Measurements from ENCODE around the gene OPALIN.
"Not testable (repeated sequence)": the region's sequence is repeated elsewhere in the genome, so short reads cannot be mapped to it uniquely, and the experiment has no call there.

Gene OPALIN

DNA sequence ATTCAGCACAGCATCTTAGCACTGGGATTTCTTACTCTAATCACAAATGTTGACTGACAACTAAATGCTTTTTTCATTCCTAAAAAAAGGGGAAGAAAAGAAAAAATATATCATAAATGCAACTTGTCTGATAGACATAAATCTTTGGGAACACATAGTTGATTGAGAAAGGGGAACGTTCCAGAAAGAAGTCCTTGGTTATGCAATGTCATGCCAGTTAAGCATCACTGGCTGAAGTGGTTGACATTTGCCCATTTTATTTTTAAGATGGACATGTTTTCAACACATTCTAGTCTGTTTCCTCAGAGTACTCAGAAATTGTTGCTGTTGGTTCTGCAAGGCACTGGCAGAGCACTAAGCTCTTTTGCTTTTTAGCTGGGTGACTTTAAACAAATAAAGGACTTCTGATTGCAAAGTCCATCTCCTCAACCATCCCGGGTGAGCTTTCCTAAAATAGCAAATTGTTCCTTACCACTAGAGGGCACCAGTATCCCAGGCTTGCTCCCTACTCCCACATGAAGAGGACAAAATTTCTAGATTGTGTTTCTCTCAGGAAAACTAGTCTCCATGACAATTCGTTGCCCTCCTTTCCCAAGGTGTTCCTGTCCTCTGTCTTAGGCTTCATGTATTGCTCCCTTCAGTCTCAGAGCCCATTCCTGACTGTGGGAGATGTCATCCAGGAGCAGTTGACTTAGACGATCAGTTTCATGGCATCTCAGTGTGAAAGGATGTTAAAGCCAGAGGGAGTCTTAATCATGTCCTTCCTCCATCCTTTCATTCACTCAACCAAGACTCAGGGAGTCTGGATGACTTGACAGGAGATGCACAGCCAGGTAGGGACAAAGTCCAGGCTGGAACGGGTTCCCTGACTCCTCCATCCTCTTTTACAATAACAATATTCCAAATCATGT is 23.9 kb downstream of the OPALIN start:
- FAIRE-seq, result peak; percentile 87

- FAIRE-seq, result no peak
Measured at GRCh38 chr10:96333101-96333500, 25.7 kb downstream of the OPALIN start.

DNA sequence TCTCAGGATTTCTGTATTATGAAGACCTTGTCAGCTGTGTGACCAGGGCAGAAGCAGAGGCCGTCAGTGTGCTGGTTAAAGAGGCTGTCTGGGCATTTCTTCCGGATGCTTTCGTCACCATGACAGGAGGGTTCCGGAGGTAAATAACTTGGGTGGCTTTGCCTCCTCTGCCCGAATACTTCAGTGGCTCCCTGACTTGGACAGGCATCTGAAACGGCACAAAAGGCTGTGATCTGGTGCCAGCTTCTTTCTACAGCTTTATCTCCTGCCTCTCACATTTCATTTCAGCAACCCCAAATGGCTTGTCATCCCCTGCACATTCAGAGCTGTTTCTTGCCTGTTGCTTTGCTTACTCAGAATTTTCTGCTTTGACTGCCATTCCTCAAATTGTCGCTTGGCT is 31.3 kb downstream of the OPALIN start:
- no peak for FAIRE-seq

DNA sequence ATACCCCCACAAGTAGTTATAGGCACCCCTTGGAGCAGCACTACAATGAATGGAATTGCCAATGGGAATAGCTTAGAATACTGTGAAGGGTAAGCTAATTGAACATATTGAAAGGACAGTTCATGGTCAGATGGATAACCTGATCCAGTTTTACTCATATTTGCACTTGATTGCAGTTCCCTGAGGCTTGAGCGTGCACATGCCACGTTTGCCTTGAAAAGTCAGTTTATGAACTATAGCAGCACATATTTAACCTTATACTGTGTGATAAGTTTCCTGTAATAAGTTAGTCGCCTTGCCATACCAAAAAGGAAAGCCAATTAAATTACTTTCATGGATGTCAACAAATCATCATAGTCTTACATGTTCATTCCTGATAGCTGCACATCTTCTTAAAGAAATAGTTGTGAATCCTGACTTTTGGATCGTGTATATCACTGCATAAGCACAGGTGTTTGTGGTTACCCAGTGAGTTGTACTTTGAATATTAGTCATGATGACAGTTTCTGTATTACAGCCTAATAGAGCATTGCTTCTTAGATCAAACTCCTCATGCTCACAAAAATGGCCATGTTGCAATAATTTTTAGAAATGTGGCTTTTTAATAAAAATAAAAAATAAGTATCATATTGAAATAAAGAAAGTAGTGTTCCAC is 33.0 kb downstream of the OPALIN start:
- no peak for FAIRE-seq

- no peak for FAIRE-seq
Measured at GRCh38 chr10:96324447-96324846, 34.4 kb downstream of the OPALIN start.

- no peak for FAIRE-seq
Measured at GRCh38 chr10:96322275-96322674, 36.5 kb downstream of the OPALIN start.

DNA sequence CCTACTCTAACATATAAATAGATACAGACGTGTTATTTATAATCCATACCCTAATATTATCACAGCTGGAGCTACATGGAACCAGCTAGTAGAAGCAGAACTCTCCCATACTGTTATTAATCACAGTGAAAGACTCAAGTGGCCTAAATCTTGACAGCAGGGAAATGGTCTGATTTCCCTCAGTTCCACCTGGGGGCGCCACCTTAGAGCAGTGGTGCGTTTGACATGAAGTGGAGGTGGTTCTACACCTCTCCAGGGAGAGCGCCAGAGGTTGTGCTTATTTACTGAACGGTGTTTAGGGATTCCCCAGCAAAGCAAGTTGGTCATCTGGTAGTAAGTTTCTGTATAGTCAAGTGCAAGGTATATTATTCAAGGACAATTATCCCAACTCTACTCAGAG is 37.0 kb downstream of the OPALIN start:
- FAIRE-seq, result no peak

- no peak for FAIRE-seq
Measured at GRCh38 chr10:96319754-96320474, 38.9 kb downstream of the OPALIN start.

GRCh38 chr10:96317067-96317833 is 41.6 kb downstream of the OPALIN start:
- no peak for FAIRE-seq

- no peak for FAIRE-seq
Measured at GRCh38 chr10:96313344-96313743, 45.5 kb downstream of the OPALIN start.

DNA sequence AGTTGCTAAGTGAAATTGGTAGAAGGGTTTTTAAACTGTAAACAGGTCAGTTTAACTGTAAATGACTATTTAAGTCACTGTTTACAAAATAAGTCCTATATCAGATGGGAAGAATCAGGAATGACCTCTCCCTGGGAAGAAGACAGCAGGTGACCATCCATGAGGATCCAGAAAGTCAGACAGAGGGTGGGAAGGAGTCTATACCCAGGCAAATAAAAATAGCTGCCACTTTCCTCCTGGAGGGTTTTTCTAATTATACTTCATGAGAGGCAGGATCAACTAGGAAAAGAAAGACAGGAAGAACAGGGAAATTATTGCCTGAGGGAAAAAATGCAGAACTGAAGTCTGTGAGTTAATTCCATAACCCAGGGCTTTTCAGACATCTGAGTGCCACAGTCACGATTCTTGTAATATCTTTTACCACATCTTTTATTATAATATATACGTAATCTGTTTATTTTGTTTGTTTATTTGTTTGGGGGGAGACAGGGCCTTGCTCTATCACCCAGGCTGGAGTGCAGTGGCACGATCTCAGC is 47.6 kb downstream of the OPALIN start:
- FAIRE-seq, result no peak

- no peak for FAIRE-seq
Measured at GRCh38 chr10:96310321-96310669, 48.5 kb downstream of the OPALIN start.

- FAIRE-seq, result no peak
Measured at GRCh38 chr10:96309628-96310320, 49.0 kb downstream of the OPALIN start.

DNA sequence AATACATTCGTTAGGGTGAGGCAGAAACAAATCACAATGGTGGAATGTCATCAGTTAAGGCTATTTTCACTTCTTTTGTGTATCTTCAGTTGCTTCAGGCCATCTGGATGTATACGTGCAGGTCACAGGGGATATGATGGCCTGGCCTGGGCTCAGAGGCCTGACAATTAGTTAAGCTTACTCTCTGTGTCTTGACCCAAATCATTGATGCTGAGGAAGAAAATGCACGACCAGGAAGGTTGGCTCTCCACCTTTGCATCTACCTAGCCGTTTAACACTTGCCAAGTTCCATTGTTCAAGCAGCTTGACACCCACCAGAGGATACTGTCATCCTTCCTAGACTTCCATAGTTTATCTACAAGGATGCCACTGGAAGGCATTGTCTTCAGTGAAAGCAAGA is 49.9 kb downstream of the OPALIN start:
- FAIRE-seq, result not testable (repeated sequence)

- FAIRE-seq, result no peak
Measured at GRCh38 chr10:96306516-96306915, 52.3 kb downstream of the OPALIN start.

DNA sequence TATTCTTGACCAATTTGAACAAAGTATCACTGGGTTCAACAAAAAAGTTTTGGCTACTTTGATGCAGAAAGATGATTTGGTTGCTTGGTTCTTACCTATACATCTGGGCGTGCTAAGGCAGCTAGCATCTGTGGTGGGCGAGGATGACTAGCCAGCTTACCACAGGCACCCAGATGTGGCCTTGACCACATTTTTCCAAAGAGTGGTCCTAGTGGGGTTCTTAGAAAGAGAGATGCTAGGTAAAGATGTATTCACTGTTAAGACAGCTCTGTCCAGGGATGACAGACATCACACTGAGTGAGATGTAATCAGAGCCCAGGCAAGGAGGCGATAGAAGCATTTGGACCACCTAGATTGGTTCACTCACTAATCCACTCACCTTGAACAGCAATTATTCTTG is 53.8 kb downstream of the OPALIN start:
- FAIRE-seq, result no peak

DNA sequence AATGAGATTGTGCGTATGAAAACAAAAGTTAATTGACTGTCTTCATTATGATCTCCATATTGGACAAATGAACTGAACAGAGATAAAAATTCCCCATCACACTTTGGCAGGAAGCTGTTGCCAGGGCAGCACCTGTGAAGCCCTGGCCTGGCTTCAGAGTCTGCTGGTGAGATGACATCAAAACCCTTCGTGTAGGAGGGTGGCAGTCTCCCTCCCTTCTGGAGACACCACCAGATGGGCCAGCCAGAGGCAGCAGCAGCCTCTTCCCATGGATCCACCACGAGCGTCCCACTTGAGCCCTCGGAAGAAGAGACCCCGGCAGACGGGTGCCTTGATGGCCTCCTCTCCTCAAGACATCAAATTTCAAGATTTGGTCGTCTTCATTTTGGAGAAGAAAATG is 54.6 kb downstream of the OPALIN start, which contains the start of gene DNTT:
Gene DNTT (plus strand): TSS at position 205 of the 400 bp plus-strand sequence. CDS start 64 bp downstream, at position 269.
- no peak for FAIRE-seq

GRCh38 chr10:96301616-96302015 is 57.2 kb downstream of the OPALIN start:
- no peak for FAIRE-seq

DNA sequence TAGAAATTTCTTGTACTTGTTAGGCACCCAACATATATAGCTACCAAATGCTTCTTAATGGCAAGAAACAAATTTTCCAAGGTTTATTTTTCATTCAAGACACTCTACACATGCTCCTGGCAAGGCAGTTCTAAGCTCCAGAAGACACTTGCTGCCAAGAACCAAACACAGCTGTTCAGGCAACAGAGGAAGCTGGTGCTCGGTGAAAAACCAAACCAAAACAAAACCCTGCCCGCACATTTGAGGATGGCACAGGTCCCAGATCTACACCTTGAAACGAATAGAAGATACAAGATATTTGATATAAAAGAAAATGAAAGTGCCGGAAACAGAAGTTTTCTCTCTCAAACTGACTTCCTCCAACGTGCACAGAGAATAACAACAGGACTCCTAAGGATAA is 59.4 kb downstream of the OPALIN start:
- FAIRE-seq, result no peak

DNA sequence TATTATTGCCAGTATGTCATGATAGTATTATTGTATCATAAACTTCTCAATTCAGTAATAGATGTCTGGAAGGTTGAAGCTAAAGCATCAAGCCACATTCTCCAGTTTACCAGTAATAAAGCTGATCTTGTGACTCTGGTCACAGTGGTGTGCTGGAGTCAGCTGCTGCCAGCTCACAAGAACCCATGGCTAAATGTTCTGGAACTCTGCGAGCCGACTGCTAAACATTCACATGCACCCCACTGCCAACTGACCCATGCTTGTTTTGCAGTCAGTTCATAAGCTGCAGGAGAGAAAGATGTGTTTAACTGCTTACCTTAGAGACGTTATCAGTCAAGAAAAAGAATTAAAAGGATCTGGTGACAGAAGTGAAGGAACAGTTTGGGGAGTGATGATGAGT is 60.4 kb downstream of the OPALIN start:
- FAIRE-seq, result no peak

- FAIRE-seq, result no peak
Measured at GRCh38 chr10:96297486-96297885, 61.3 kb downstream of the OPALIN start.

DNA sequence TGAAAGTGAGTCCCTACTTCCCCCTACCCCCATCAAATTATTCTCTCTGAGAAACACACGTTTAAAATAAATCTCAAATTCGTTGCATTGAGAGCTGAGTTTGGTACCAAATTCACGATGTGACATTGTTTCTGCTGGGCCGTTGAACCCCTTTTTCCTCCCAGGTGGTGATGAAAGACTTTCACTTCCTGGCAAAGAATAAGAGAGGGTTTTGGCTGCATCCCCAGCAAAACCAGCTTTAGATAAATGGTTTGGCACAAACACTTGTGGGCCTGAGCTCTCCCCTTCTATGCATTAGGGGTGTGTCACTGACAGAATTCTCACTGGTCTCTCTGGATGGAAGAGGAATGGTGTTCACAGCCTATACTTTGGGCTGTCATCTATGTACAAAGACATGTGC is 63.3 kb downstream of the OPALIN start:
- FAIRE-seq, result no peak
